PC-3 (cell line): ENCODE results near the gene BRD4. TPM values are rescaled to one million over a fixed set of nuclear protein-coding genes. Genes with fewer than 3 reads are reported as not detected.

Experiments used
- ATAC-seq: fragments of 200-7000 bp; cut with Tn5 transposase; 2 replicates; pipeline ENCODE4 v1.9.1; 2020; ENCODE audit warnings: mild to moderate bottlenecking, moderate library complexity
- BruUV-seq: library from RNA; stranded (reverse); fragments of 400-500 nt; replicated peaks from 2 replicates; lab custom pipeline; 2021; lab: Mats Ljungman, UMichigan
- CTCF ChIA-PET: fragments of 300-600 bp; sonication (Branson Sonifier 250); formaldehyde crosslinking; loops from one replicate; lab custom pipeline; 2022; ENCODE audit warnings: antibody characterized with exemption; lab: Charles Lee
- POLR2A ChIA-PET: fragments of 300-600 bp; sonication (Branson Sonifier 250); formaldehyde crosslinking; loops from one replicate; lab custom pipeline; 2022; ENCODE audit warnings: antibody characterized with exemption; ENCODE audit not compliant: unreplicated experiment; lab: Charles Lee
- DNase-seq: peaks from one replicate; pipeline ENCODE4 v3.0.0-alpha.2; 2015
- H2AFZ ChIP-seq: fragments of 300-600 bp; sonication (generic); 2 replicates; pipeline ENCODE4 v1.6.0; 2016; ENCODE audit warnings: antibody characterized with exemption, low read length
- H3F3A ChIP-seq: fragments of 300-600 bp; sonication (generic); one replicate; pipeline ENCODE4 v1.6.0; 2017; ENCODE audit warnings: antibody characterized with exemption, low read length, control low read depth, mild to moderate bottlenecking; ENCODE audit not compliant: unreplicated experiment
- H3K27ac ChIP-seq: fragments of 300-600 bp; sonication (generic); 2 replicates; pipeline ENCODE4 v1.5.1; 2016; ENCODE audit warnings: mild to moderate bottlenecking, low read length
- H3K27me3 ChIP-seq: fragments of 300-600 bp; sonication (generic); 2 replicates; pipeline ENCODE4 v1.6.1; 2016; ENCODE audit warnings: low read length, mixed read lengths
- H3K36me3 ChIP-seq: fragments of 300-600 bp; sonication (generic); 2 replicates; pipeline ENCODE4 v1.6.1; 2016; ENCODE audit warnings: low read depth, mixed run types, low read length, mixed read lengths
- H3K4me1 ChIP-seq: fragments of 300-600 bp; sonication (generic); 2 replicates; pipeline ENCODE4 v1.5.1; 2016; ENCODE audit warnings: low read length; ENCODE audit not compliant: insufficient read depth
- H3K4me2 ChIP-seq: fragments of 300-600 bp; sonication (generic); 2 replicates; pipeline ENCODE4 v1.6.0; 2016; ENCODE audit warnings: low read length
- H3K4me3 ChIP-seq: fragments of 300-600 bp; sonication (generic); 2 replicates; pipeline ENCODE4 v1.5.1; 2016; ENCODE audit warnings: mild to moderate bottlenecking, low read length, mixed read lengths
- H3K79me2 ChIP-seq: fragments of 300-600 bp; sonication (generic); 2 replicates; pipeline ENCODE4 v1.6.1; 2017; ENCODE audit warnings: low read length, mixed read lengths
- H3K9ac ChIP-seq: fragments of 300-600 bp; sonication (generic); 2 replicates; pipeline ENCODE4 v1.6.0; 2016; ENCODE audit warnings: mild to moderate bottlenecking, low read length
- H3K9me2 ChIP-seq: fragments of 300-600 bp; sonication (generic); replicated peaks from 2 replicates; pipeline ENCODE4 v1.6.1; 2016; ENCODE audit warnings: mixed run types, low read length, mixed read lengths
- H3K9me3 ChIP-seq: fragments of 300-600 bp; sonication (generic); 2 replicates; pipeline ENCODE4 v1.6.1; 2016; ENCODE audit warnings: low read length, mixed read lengths
- H4K20me1 ChIP-seq: fragments of 300-600 bp; sonication (generic); 2 replicates; pipeline ENCODE4 v1.6.1; 2016; ENCODE audit warnings: low read length, mixed read lengths
- EZH2 ChIP-seq: fragments of 300-600 bp; sonication (generic); IDR thresholded peaks from one replicate; pipeline ENCODE4 v1.6.1; 2017; ENCODE audit warnings: antibody characterized with exemption, mild to moderate bottlenecking, low read length; ENCODE audit not compliant: unreplicated experiment
- EZH2phosphoT487 ChIP-seq: fragments of 300-600 bp; sonication (generic); IDR thresholded peaks from 2 replicates; pipeline ENCODE4 v1.6.1; 2018; ENCODE audit warnings: mild to moderate bottlenecking, antibody characterized with exemption, low read length, borderline replicate concordance
- intact Hi-C: fragments of 100-400 bp; cut with micrococcal nuclease; formaldehyde crosslinking; loops from 2 replicates; pipeline ENCODE4 v1.9.0; 2023
- total RNA-seq: library from RNA; depleted of rRNA; stranded (reverse); fragments of >200 nt; gene quantifications from 2 replicates; pipeline ENCODE4 v1.2.3, GENCODE V29; 2014
- TF ChIP-seq, protein P1 (sequence below): fragments of 300-600 bp; sonication (generic); conservative IDR thresholded peaks from 2 replicates; pipeline ENCODE4 v1.5.1; 2017; ENCODE audit warnings: antibody characterized with exemption, low read depth, mild to moderate bottlenecking, low read length

The BRD4 gene
- total RNA-seq, 1 experiment from 2014 or later: 20.9 TPM

GRCh38 chr19:15238639-15239155 lies 93.6 kb downstream of the BRD4 start:
- POLR2A ChIA-PET: no interaction called here
- no peaks in the 10 kb centered on the region for H3K79me2 ChIP-seq
- CTCF ChIA-PET: no interaction called here
- no peak overlapping the region for H3K4me3 ChIP-seq
- no peak overlapping the region for H3K9ac ChIP-seq
- H3F3A ChIP-seq: peaks cover 8% of the 10 kb centered on the region
- no peaks in the 10 kb centered on the region for H3K9me3 ChIP-seq
- no peaks in the 10 kb centered on the region for H3K27me3 ChIP-seq
- H2AFZ ChIP-seq: no peak overlapping the region
- ATAC-seq: no peak
- TF ChIP-seq EZH2phosphoT487: no peak
- TF ChIP-seq EZH2: no peak
- TF ChIP-seq, protein P1, sequence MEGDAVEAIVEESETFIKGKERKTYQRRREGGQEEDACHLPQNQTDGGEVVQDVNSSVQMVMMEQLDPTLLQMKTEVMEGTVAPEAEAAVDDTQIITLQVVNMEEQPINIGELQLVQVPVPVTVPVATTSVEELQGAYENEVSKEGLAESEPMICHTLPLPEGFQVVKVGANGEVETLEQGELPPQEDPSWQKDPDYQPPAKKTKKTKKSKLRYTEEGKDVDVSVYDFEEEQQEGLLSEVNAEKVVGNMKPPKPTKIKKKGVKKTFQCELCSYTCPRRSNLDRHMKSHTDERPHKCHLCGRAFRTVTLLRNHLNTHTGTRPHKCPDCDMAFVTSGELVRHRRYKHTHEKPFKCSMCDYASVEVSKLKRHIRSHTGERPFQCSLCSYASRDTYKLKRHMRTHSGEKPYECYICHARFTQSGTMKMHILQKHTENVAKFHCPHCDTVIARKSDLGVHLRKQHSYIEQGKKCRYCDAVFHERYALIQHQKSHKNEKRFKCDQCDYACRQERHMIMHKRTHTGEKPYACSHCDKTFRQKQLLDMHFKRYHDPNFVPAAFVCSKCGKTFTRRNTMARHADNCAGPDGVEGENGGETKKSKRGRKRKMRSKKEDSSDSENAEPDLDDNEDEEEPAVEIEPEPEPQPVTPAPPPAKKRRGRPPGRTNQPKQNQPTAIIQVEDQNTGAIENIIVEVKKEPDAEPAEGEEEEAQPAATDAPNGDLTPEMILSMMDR: no peak
- peaks cover 35% of the 10 kb centered on the region for H3K36me3 ChIP-seq
- DNase-seq: no peak
- H3K4me1 ChIP-seq: peaks cover 14% of the 10 kb centered on the region
- no peak overlapping the region for H3K4me2 ChIP-seq
- intact Hi-C loops: no loop called here
- no TSS peak for BruUV-seq
- no peaks in the 10 kb centered on the region for H4K20me1 ChIP-seq
- no peaks in the 10 kb centered on the region for H3K9me2 ChIP-seq
- H3K27ac ChIP-seq: no peak overlapping the region

DNA sequence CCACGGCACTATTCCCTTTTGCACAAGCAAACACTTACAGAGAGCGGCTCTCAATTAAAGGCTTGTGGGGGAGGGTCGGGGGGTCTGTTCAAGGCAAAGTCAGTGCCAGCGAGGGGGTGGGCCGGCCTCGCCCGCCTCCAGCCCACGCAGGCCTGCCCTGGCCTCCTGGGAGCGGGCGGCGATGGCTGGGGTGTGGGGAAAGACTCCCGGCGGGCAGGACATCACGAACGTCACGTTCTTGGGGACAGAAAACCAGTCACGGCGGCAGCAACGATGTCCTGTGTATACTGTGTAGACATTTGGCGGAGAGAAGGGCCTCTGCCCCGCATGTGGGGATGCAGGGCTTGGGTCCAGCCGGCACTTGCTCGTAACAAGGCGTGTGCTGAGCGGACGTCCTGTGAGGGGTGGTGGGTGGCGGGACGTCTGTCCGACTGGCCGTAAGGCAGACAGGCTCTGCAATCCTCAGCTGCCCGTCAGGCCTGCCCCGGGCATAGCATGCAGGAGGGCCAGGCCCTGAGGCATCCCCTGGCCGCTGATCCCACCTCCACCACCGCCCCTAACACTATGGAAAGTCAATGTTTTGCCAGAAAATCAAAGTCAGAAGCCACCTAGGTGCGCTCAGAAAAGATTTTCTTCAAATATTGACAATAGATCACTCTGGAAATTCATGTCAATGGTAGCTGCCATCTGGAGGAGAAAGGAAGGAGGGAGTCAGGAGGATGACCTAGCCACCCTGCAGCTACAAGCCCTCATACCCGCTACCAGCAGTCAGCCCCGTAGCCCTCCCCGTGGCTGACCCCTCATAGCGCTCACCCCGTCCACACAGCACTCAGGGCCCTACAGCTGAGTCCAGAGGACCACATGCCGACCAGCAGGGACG lies 94.3 kb downstream of the BRD4 start:
- POLR2A ChIA-PET: no interaction called here
- peaks cover 31% of the 10 kb centered on the region; the same call in 1 of the 2 replicates for H3K36me3 ChIP-seq
- no peaks in the 10 kb centered on the region for H3K9me2 ChIP-seq
- DNase-seq (no peak), ATAC-seq (no peak)
- H3K4me3 ChIP-seq: no peak overlapping the region
- no peaks in the 10 kb centered on the region for H3K27me3 ChIP-seq
- no peaks in the 10 kb centered on the region for H4K20me1 ChIP-seq
- peaks cover 19% of the 10 kb centered on the region for H3K4me1 ChIP-seq
- H2AFZ ChIP-seq: no peak overlapping the region
- H3K9me3 ChIP-seq: no peaks in the 10 kb centered on the region
- H3K27ac ChIP-seq: no peak overlapping the region
- H3K4me2 ChIP-seq: no peak overlapping the region
- H3K9ac ChIP-seq: no peak overlapping the region
- CTCF ChIA-PET: no interaction called here
- intact Hi-C loops: no loop called here
- H3F3A ChIP-seq: peaks cover 8% of the 10 kb centered on the region
- BruUV-seq: no TSS peak
- TF ChIP-seq, protein P1: no peak
- TF ChIP-seq EZH2phosphoT487: no peak
- no peak for TF ChIP-seq EZH2
- no peaks in the 10 kb centered on the region for H3K79me2 ChIP-seq

- H3K9ac ChIP-seq: no peak overlapping the region
- intact Hi-C loops: no loop called here
- BruUV-seq: no TSS peak
- ATAC-seq (no peak), DNase-seq (no peak)
- peaks cover 31% of the 10 kb centered on the region; the same call in 1 of the 2 replicates for H3K36me3 ChIP-seq
- H3K9me3 ChIP-seq: no peaks in the 10 kb centered on the region
- H2AFZ ChIP-seq: no peak overlapping the region
- ChIA-PET POLR2A (no interaction called here), CTCF (no interaction called here)
- no peaks in the 10 kb centered on the region for H3K79me2 ChIP-seq
- H4K20me1 ChIP-seq: no peaks in the 10 kb centered on the region
- no peak overlapping the region for H3K27ac ChIP-seq
- TF ChIP-seq EZH2phosphoT487: no peak
- TF ChIP-seq, protein P1: no peak
- TF ChIP-seq EZH2: no peak
- H3K4me3 ChIP-seq: no peak overlapping the region
- no peak overlapping the region for H3K4me2 ChIP-seq
- peaks cover 19% of the 10 kb centered on the region for H3K4me1 ChIP-seq
- H3F3A ChIP-seq: peaks cover 8% of the 10 kb centered on the region
- H3K27me3 ChIP-seq: no peaks in the 10 kb centered on the region
- H3K9me2 ChIP-seq: no peaks in the 10 kb centered on the region
Observed at GRCh38 chr19:15236886-15237285, 95.5 kb downstream of the BRD4 start.
